Activated T-cell treated with anti-CD3 and anti-CD28 coated beads for 1 hour (primary cell): Measurements from ENCODE around the gene PLK3.
"Not testable (repeated sequence)": the region's sequence is repeated elsewhere in the genome, so short reads cannot be mapped to it uniquely, and the experiment has no call there.

Experiments used
- DNase-seq: peaks from one replicate; pipeline ENCODE4 v3.0.0-alpha.2; 2020; ENCODE audit warnings: low read depth

Gene PLK3

DNA sequence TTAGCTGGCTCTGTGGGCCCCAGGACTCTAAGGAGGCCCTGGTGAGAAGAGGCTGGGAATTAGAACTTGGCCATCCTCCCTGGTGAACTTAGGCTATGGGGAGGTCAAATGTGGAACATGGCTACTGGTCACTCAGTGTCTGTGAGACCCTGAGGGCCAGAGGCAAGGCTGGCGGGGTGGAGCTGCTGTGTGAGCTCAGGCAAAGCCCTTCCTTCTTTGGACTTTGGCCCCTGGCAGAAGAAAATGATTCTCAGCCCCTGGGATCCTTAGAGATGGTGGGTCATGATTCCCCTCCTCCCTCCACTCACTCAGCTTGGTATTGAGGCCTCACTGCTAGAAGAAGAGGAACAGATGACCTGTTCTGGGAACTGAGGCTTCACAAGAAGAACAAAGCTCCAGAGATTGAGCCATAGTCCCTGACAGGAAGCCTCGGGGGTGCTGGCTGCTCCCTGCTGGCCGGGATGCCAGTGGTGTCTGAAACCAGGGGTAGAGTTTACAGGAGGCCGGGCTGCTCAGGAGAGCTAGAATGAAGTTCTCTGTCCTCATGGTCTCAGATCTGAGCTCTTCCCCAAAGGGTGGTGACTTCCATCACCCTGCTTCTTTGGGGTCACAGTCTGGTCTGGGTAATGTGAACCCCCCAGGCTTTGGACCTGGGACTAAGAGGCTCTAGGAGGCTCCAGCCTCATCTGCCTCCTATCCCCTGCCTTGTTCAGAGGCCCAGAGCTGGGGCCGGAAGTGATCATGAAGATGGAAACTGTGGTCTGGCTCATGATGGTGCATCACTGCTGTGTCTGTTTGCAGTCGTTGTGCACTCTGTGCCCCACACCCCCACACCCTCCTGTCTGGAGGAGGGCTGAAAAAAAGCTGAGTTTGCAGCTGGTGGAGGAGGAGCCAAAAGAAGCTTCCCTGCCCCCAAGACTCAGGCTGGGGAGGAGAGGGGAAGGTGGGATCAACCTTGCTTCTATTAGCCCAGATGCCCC lies 9.1 kb downstream of the PLK3 start:
- DNase-seq, result peak; percentile 77

DNA sequence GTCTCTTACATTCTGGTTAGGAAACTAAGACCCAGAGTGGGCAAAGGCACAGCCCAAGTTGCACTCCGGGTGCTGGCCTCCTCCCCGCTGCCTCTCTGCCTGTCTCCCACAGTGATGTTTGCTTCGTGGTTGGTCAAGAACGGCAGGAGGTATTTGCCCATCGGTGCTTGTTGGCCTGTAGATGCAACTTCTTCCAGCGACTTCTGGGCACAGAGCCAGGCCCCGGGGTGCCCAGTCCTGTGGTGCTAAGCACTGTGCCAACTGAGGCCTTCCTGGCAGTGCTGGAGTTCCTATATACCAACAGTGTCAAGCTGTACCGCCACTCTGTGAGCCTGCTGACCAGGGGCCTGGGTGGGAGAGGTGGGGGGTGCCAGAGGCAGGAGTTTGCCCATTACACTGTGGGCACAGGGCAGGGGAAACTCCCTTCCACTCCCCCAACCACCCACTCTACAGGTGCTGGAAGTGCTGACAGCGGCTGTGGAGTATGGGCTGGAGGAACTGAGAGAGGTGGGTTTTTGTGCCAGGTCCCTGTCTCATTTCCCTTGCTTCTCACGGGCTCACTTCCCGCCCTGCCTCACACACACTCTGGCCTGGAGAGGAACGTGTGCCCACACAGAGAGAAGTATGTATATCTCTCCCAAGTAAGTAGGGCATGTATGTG lies 10.1 kb downstream of the PLK3 start:
- DNase-seq, result no peak

DNA sequence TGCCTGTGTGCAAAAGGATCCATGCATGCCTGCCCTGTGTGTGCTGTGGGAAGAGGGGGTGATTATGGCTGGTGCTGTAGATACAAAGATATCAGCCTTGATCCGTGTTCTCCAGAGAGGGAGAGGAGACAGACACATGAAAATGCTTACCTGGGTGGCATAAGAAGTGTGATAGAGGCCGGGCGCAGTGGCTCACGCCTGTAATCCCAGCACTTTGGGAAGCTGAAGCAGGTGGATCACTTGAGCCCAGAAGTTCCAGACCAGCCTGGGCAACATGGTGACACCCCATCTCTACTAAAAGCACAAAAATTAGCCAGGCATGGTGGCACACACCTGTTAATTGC lies 10.6 kb downstream of the PLK3 start:
- DNase-seq, result not testable (repeated sequence)

DNA sequence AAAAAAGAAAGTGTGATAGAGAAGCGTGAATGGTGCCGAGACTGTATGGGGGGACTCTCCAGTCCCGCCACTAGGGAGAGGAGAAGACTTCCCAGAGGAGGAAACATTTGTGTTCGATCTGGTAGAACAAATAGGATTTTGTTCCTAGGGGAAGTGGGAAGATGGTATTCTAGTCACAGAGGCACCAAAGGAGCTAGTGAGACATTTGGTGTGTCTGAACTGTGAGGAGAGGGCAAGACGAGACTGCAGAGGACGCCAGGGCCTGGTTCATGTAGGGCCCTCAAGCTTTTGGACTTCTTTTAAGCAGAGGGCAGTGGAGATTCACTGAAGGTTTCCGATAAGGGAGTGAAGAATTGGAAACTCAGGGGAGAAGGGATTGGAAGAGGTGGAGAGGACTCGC lies 11.1 kb downstream of the PLK3 start:
- no peak for DNase-seq

DNA sequence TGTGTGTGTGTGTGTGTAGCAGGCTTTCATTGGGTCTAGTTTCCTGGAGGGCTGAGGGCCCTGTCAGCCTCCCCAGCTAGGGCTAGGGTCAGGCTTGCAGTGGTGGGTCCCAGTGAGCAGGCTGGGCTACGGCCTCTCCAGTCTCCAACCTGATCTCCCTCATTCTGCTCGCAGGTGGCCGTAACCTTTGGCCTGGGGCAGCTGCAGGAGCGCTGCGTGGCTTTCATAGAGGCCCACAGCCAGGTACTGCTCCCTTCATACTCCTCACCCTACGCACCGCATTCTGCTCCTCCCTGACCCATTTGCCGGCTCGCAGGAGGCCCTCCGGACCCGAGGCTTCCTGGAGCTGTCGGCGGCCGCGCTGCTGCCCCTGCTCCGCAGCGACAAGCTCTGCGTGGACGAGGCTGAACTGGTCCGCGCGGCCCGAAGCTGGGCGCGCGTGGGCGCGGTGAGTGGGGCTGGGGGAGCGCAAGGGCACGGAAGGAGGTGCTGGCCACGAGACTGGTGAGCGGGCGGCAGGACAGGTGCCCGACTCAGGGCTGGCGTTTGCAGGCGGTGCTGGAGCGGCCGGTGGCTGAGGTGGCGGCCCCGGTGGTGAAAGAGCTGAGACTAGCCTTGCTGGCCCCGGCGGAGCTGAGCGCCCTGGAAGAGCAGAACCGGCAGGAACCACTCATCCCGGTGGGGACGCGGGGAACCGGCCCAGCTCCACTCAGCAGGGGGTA lies 12.8 kb downstream of the PLK3 start:
- DNase-seq, result no peak

DNA sequence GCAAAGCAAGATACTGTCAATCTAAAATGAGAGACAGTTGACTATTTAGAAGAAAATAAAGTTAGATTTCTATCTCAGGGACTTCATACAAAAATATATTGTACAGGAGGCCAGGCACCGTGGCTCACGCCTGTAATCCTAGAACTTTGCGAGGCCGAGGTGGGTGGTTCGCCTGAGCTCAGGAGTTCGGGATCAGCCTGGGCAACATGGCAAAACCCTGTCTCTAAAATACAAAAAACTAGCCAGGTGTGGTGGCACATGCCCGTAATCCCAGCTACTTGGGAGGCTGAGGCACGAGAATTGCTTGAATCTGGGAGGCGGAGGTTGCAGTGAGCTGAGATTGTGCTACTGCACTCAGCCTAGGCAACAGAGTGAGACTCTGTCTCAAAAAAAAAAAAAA lies 15.7 kb downstream of the PLK3 start:
- DNase-seq, result not testable (repeated sequence)

DNA sequence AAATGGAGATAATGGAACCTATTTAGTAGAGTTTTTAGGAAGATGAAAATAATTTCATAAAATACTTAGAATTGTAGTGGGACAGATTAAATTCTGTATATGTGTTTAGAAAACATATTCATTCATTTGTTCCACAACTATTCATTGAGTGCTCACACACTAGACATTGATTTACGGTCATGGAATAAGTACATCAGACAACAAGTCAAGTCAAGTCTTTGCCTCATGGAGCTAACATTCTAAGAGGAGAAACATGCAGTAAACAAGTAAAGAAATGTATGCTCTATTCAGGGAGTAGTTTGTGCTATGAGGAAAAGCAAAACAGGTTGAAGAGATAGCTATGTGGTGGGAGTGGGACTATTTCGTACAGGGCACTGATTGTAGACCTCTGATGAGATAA lies 17.1 kb downstream of the PLK3 start:
- no peak for DNase-seq

DNA sequence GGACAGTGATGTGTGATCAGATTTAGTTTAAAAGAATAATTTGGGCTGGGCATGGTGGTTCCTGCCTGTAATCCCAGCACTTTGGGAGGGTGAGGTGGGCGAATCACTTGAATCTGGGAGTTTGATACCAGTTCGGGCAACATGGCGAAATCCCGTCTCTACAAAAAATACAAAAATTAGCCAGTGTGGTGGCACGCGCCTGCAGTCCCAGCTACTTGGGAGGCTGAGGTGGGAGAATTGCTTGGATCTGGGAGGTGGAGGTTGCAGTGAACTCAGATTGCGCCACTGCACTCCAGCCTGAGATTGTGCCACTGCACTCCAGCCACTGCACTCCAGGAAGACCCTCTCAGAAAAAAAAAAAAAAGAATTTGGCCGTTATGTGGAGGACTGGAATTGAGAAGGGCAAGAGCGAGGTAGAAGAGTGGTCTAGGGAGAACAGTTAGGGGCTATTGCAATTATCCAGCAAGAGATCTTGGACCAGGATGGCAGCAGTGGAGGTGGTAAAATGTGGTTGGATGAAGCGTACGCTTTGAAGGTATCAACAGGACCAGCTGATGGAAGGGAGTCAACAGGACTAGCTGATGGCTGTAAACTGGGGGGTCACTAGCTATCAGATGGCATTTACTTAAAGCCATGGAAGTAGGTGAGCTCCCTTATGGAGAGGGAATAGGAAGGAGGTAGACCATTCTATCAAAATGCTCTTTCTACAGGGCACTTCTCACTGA lies 17.8 kb downstream of the PLK3 start:
- DNase-seq, result no peak

DNA sequence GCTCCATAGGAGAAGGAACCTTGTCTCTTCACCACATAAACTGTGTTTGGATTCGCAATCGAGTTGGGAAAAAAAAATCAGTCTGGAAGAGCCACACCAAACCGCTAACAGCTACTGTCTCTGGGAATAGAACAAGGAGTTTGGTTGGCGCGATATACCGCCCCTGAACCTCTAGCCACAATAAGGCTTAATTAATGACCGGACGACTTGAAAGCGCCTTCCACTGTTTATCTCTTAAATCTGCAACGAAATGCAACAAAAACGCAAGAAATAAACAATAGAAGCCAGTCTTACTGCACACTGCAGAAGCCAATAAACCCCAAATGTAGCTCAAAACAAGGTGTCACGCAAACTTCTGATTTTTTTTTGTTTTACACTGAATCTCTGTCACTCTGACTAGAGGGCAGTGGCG lies 19.0 kb downstream of the PLK3 start:
- no peak for DNase-seq

DNA sequence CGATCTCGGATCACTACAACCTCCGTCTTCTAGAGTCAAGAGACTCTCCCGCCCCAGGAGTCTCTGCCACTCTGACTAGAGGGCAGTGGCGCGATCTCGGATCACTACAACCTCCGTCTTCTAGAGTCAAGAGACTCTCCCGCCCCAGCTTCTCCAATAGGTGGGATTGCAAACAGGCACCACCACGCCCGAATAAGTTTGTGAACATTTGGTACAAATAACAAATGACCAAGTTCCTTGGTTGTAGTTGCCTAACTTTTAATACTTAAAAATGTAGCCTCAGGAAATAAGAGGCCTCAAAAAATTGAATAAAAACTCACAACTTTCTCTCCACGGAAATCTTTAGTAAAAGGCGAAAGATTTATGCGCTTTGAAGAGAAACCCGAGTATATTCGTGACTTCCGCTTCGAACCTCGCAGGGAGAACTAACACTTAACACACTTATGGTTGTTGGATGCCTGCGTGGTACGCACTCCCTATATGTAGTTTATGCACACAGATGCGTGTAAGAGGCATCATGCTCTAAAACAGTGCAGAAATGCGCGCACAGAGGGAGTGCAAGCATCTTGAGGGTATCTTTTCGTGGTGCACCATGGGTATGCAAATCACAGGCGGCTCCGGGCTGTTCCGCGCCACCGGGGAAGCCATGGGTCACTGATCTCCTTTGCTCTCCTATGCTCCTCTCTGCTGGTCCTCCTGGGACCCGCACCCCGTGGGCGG lies 19.6 kb downstream of the PLK3 start:
- peak; percentile 74 for DNase-seq

DNA sequence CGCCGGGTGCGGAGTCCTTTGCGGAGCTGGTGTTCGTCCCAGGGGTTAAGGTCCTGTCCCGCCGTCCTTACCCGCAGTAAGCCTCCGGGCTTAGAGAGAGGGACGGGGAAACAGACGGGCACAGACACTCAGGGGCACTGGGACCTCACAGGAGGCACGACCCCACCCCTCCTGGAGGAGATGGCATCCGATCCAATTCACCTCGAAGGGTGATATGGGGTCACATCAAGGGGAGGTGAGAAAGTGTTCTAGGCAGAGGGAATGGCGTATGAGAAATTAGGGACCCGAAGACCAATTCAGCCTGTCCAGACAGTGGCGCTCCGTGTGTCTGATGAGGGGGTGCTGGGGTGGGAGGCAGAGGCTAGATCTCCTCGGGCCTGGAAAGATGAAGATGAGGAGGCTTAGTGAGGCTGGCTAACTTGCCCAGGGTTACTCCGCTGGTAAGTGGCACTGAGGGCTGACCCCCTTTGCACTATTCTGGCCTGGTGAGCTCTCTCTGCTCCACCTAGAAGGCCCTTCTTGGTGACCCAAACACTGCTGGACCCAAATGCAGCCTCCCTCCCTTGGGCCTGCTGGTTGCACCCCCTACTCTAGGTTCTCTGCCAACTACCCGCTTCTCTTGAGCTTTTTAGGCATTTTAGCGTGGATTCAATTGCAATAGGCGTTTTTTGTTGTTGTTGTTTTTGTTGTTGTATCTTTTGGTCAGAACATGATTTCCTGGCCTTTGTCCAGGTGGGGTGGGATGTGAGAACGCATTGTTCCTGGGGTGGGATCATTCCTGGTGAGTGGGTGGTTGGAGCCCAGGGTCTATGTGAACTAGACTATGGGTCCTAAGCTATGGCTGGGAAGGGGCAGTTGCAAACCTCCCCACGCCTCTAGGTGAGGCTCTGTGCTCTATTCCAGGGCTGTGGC lies 20.4 kb downstream of the PLK3 start:
- DNase-seq, result no peak

DNA sequence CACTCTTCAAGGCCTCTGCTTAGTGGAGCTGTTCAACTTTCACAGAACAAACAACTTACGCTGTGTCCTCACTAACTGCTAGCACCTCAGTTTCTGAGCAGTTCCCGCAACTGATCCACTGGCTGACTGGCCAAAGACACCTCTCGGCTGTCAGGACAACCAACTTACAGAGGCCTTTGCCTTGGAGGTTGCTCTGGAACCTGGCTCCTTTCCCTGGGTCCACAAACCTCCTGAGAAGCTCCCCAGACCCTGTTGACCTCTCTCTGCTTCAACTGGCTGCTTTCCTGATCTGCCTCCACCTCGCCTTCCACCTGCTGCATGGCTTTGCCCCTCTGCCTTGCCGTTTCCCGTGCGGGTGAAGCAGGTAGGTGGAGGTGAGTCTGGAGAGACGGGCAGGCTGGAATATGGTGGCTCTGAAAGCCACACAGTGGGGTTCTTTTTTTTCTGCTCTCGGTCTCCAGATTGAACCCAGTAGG lies 21.1 kb downstream of the PLK3 start:
- no peak for DNase-seq

DNA sequence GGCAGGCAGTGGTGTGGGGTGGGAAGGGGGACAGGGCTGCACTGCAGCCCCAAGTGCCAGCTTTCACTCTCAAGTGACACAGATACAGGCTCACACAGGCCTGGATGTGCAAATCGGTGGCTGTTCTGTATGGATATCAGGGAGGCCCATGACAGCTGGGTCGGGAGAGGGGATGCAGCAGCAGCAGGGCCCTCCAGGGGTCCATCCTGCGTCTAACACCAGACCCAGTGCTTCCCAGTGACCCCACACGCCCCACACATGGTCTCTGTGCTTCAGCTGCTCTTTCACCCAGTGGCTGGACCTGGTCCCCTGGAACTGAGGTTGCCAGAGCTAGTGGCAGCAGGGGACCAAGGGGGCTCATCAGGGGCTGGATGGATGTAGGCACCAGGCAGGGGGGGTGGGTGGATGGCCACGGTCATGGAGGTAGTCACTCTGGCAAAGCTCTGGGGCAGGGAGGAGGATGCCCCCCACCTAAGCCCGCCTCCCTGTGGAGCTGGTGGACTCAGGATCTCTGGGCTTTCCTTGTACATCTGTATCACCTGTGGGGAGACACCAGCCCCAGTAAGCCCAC lies 22.0 kb downstream of the PLK3 start:
- no peak for DNase-seq

DNA sequence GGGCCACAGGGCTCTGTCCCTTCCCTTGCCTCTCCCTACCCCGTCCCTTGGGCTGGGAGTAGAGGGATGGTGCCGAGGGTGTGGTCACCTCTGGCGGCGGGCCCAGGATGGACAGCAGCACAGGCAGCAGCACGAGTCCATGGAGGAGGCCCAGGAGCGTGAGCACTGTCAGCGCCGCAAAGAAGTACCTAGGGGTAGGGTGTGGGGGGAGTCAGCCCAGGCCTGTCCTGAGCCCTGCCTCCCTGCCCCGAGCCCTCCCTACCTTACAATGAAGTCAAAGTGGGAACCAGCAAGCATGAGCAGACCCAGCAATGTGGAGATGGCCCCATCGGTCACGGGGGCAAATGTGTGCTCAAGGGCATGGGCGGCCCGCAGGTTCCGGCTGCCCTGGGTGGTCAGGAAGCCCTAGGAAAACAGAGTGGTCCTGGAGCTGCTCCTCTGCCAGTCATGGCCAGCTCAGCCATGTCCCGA lies 22.8 kb downstream of the PLK3 start:
- no peak for DNase-seq

DNA sequence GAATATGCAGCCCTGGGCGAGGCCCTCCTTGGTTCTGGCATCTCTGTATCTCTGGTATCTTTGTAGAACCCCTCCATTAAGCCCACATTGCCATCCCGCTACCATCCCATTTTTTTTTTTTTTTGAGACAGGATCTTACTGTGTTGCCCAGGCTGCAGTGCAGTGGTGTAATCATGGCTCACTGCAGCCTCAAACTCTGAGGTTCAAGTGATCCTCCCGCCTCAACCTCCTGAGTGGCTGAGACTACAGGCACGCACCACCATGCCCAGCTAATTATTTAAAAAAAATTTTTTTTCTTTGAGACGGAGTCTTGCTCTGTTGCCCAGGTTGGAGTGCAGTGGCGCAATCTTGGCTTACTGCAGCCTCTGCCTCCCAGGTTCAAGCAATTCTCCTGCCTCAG lies 24.2 kb downstream of the PLK3 start:
- DNase-seq, result not testable (repeated sequence)

DNA sequence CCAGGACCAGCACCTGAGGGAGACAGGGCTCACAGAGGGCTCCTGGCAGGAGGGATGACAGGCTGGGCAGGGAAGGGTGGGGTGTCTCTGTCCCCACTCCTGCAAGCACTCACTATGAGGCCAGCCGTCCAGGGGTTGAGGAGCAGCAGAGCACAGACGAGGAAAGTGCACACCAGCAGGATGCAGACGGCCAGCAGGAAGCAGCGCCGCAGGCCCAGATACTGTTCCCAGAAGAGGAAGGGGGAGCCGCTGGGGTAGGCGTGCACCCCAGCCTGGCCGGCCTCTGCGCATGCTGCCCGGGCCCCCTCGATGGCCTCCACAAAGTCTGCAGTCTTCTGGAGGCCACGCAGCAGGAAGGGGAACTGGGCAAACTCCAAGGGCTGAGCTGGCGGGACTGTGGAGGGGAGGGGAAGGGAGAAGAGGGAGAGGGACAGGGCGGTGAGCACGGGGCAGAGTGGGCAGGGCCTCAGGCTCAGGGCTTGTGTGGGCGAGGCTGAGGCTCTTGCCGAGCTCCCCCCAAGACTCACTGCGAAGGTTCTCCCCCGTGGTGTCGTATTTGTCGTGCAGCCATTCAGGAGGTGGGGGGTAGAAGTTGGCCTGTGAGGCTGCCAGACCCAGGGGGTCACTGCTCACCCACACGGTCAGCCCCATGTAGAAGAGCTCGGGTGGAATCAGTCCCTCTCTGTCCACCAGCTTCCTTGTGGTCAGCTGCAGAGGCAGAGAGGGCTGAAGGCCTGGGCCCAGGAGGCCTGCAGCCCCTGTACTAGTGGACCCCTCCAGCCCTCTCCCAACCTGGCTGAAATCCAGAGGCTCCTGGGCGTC lies 26.4 kb downstream of the PLK3 start:
- DNase-seq, result no peak

DNA sequence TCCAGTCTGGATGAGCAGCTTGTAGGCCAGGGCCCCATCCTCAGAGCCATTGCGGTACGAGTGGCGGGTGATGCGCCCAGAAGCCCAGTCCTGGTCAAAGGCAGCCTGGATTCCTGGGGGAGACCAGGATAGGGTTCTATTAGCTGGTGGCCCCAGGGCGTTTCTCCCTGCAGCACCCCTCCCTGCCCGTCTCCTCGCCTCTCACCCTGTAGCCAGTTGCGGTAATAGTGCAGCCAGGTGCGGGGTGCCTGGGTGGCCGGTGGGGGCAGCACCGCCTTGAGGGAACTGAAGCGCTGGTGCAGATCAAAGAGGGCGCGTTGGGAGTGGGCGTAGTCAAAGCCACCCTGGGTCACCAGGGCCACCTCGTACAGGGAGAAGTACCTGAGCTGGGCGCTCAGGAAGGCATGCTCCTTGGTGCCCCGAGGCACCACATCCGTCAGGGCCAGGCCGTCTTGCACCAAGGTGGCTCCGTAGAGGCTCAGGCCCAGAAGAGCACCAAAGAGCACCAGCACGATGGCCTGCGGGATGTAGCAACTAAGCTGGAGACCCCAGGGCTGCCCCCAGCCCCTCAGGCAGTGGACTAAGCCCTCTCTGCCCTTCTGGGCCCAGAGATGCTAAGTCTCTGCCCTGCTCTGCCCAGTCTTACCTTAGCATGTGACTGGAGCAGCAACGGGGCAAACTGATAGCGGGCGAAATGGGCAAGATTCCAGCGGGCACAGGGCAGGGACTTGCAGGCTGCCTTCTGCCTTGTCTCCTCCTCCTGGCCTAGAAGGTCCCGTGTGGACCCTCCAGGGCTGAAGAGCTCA lies 27.2 kb downstream of the PLK3 start:
- DNase-seq, result no peak
